ENCODE results near the gene AVEN. TPM values are rescaled to one million over a fixed set of nuclear protein-coding genes. Genes with fewer than 3 reads are reported as not detected.

Gene AVEN
- total and polyA plus RNA-seq, 2 of the 8 experiments (the other 6 are each of a cell fraction or from before 2014, with no cell fraction given) = 5.5 to 17.0 TPM

DNA sequence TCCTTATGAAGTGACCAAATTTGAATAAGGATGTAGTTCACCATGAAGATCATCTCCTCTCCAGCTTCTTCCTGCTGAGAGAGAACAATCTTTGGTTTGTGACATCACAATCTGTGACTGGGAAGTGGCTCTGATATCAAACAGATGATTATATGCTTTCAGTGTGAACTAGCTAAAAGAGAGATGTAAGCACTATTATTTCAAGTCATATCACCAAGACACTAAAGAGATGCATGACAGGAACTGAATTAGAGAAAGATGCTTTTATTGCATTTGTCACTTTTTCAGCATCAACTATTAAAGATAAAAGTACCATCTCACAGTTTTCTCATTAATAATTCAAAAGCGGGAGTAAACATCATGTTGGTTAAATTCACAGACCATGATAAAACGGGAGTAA, 67.2 kb downstream of the AVEN start:
- Histone ChIP-seq H3K14ac (ENCODE audit: insufficient read length) (no peak overlapping the region), H2AK5ac (ENCODE audit: low read depth, low read length) (no peak overlapping the region), H3K9me3 (ENCODE audit: insufficient read depth in 2 of 2, low read depth in 1 of 2, low read length in 1 of 2) (no peaks in the 10 kb centered on the region), H4K20me1 (replicated peaks in 1 of 2; ENCODE audit: control insufficient read depth in 1 of 2, insufficient read depth in 2 of 2, low read length in 2 of 2) (no peaks in the 10 kb centered on the region), H2BK5ac (ENCODE audit: low read depth, low read length) (no peak overlapping the region), H3K4me3 (ENCODE audit: extremely low read depth in 1 of 4, insufficient read depth in 2 of 4, low read depth in 3 of 4, low read length in 4 of 4) (no peak overlapping the region), H2BK15ac (ENCODE audit: low read length) (no peak overlapping the region), H2BK120ac (replicated peaks; ENCODE audit: low read depth, low read length) (no peak overlapping the region), H2BK20ac (ENCODE audit: low read length) (no peak overlapping the region), H3K4me1 (replicated peaks in 1 of 4; ENCODE audit: control insufficient read depth in 3 of 4, insufficient read depth in 4 of 4, low read length in 3 of 4) (no peaks in the 10 kb centered on the region), H3K79me1 (ENCODE audit: low read depth, low read length) (no peaks in the 10 kb centered on the region), H3K56ac (replicated peaks; ENCODE audit: insufficient read length, low read depth, low read length) (no peak overlapping the region), H3K79me2 (ENCODE audit: control insufficient read depth in 1 of 2, insufficient read depth in 2 of 2, low read length in 2 of 2) (no peaks in the 10 kb centered on the region), H3K23me2 (ENCODE audit: low read depth, low read length) (no peaks in the 10 kb centered on the region), H3K36me3 (ENCODE audit: control insufficient read depth in 2 of 4, insufficient read depth in 4 of 4, low read length in 3 of 4) (no peaks in the 10 kb centered on the region), H3K23ac (ENCODE audit: insufficient read length) (no peak overlapping the region), H3K27me3 (replicated peaks in 1 of 4; ENCODE audit: control insufficient read depth in 3 of 4, extremely low read depth in 1 of 4, insufficient read depth in 3 of 4, low read length in 3 of 4) (no peaks in the 10 kb centered on the region), H3K27ac (ENCODE audit: low read depth, low read length) (no peak overlapping the region), H3K18ac (ENCODE audit: extremely low read depth, low read length) (no peak overlapping the region), H4K5ac (ENCODE audit: insufficient read length, low read depth, low read length) (no peak overlapping the region), H3K4ac (replicated peaks; ENCODE audit: insufficient read length, low read depth, low read length) (no peak overlapping the region), H3K9ac (replicated peaks in 1 of 4; ENCODE audit: extremely low read depth in 1 of 4, low read depth in 3 of 4, low read length in 3 of 4) (no peak overlapping the region), H4K91ac (replicated peaks; ENCODE audit: insufficient read length, low read length) (no peak overlapping the region), H4K8ac (ENCODE audit: extremely low read depth, insufficient read depth, low read length) (no peak overlapping the region), H2BK12ac (ENCODE audit: low read depth, low read length) (no peak overlapping the region), H3K4me2 (ENCODE audit: insufficient read depth in 1 of 2, low read depth in 2 of 2, low read length in 2 of 2) (no peak overlapping the region), H2AFZ (ENCODE audit: low read length) (no peak overlapping the region)
- no peak for TF ChIP-seq CEBPB (IDR thresholded peaks at IDR 0.05; ENCODE audit: low read depth, low read length)
- TF ChIP-seq TBP (IDR thresholded peaks at IDR 0.05; ENCODE audit: low read depth, low read length) = no peak
- TF ChIP-seq SP2 (IDR thresholded peaks at IDR 0.05; ENCODE audit: low read length) = no peak
- TF ChIP-seq POLR2A (IDR thresholded peaks at IDR 0.05; ENCODE audit: control extremely low read depth in 1 of 2, low read depth in 2 of 2, low read length in 2 of 2) = no peak
- TF ChIP-seq RNF2 (IDR thresholded peaks at IDR 0.05; ENCODE audit: borderline replicate concordance, low read depth, low read length, missing control alignments, poor library complexity, severe bottlenecking) = no peak
- TF ChIP-seq SUZ12 (IDR thresholded peaks at IDR 0.05; ENCODE audit: low read length) = no peak
- no peak for TF ChIP-seq TEAD4 (IDR thresholded peaks at IDR 0.05; ENCODE audit: low read depth, low read length)
- TF ChIP-seq CHD1 (IDR thresholded peaks at IDR 0.05; ENCODE audit: low read depth, low read length) = no peak
- DNase-seq (ENCODE audit: low read depth in 1 of 2, low spot score in 2 of 2) (no peak), FAIRE-seq (no peak)
- POLR2A ChIA-PET (ENCODE audit: partially characterized antibody) = no interaction called here
- WGBS, 2 experiments (ENCODE audit: extremely low coverage in 1 of 2, insufficient coverage in 1 of 2, insufficient read length in 1 of 2, insufficient replicate concordance in 2 of 2, low coverage in 1 of 2, low lambda C conversion rate in 2 of 2, missing lambda C conversion rate in 1 of 2) = 100% methylated on average over 2 of the region's 2 CpGs; no CpG with 5 or more reads in 1 of the 2 experiments
- CTCF ChIA-PET (ENCODE audit: partially characterized antibody) = interaction anchor here (0.6 to 1.0 kb wide), 2 partner anchors 111 to 234 kb away, joined by 3 read pairs; no protein-coding TSS in a partner anchor

Measured in H1 (cell line).